ENCODE measurements around the gene TTLL11. TPM values are rescaled to one million over a fixed set of nuclear protein-coding genes. Genes with fewer than 3 reads are reported as not detected.

The TTLL11 gene
- total RNA-seq, 2 experiments from 2014 or later = 2.6 to 3.3 TPM

- peaks cover 13% of the 10 kb centered on the region for H3K4me1 Mint-ChIP-seq (ENCODE audit: low read depth)
- H3K27me3 Mint-ChIP-seq (ENCODE audit: low read depth) = no peaks in the 10 kb centered on the region
- POLR2A ChIA-PET = no interaction called here
- DNase-seq (no peak), ATAC-seq (no peak)
- no peaks in the 10 kb centered on the region for H3K9me3 Mint-ChIP-seq (ENCODE audit: insufficient read depth)
- H3K27ac Mint-ChIP-seq = no peak overlapping the region
- no peaks in the 10 kb centered on the region for H3K36me3 Mint-ChIP-seq (ENCODE audit: low read depth)
- CTCF ChIA-PET = no interaction called here
- no peak overlapping the region for H3K4me3 Mint-ChIP-seq
These were observed 130.7 kb downstream of the TTLL11 start for GRCh38 chr9:121962421-121962820.

GRCh38 chr9:121960665-121961064 is 132.4 kb downstream of the TTLL11 start:
- ChIA-PET CTCF (no interaction called here), POLR2A (no interaction called here)
- Mint-ChIP-seq H3K4me3 (no peak overlapping the region), H3K27me3 (ENCODE audit: low read depth) (no peaks in the 10 kb centered on the region), H3K4me1 (ENCODE audit: low read depth) (peaks cover 13% of the 10 kb centered on the region), H3K36me3 (ENCODE audit: low read depth) (no peaks in the 10 kb centered on the region), H3K9me3 (ENCODE audit: insufficient read depth) (no peaks in the 10 kb centered on the region), H3K27ac (no peak overlapping the region)
- DNase-seq = no peak
- ATAC-seq = no peak

DNA sequence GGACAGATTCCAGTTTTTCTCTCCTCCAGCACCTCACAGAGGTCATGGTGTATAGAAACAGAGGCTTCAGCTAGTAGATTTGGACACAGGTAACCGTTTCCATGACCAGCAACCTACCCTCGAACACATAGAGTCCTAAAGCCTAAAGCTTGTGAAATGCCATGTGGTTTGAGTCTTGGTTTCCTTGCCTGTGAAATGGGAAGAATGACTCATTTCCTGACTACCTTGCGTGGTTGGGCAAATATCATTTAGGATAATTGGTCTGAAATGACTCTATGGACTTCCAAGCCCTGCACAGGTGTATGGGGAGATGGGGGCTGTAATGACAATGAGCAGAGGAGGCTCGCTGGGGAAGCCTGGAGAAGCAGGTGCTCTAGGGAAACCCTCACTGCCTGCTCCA is 134.6 kb downstream of the TTLL11 start:
- ChIA-PET POLR2A (no interaction called here), CTCF (interaction anchor here (1.0 kb wide), 1 partner anchor 31 kb away, joined by 3 read pairs; no protein-coding TSS in a partner anchor)
- Mint-ChIP-seq H3K27ac (no peak overlapping the region), H3K4me3 (no peak overlapping the region), H3K36me3 (ENCODE audit: low read depth) (no peaks in the 10 kb centered on the region), H3K4me1 (ENCODE audit: low read depth) (peaks cover 13% of the 10 kb centered on the region), H3K9me3 (ENCODE audit: insufficient read depth) (no peaks in the 10 kb centered on the region), H3K27me3 (ENCODE audit: low read depth) (no peaks in the 10 kb centered on the region)
- ATAC-seq = no peak
- DNase-seq = no peak

DNA sequence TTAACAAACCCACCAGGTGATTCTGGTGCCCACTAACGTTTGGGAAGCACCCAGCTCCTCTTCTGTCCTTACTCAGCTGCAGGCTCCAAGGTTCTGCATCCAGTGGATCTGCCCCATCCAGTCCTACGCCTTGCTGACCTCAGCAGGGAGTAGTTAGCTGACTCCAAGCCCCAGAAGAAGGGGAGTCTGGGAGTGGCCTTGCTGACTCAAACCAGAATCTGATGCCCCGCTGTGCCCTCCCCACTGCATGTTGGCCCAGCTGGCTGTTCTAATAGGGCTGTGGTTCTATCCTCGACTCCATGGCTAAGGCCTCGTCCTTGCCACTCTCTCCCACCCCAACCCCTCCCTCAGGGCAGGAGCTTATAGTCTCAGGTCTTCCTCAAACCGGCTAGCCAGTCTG is 136.3 kb downstream of the TTLL11 start:
- POLR2A ChIA-PET = no interaction called here
- no peaks in the 10 kb centered on the region for H3K27me3 Mint-ChIP-seq (ENCODE audit: low read depth)
- peaks cover 13% of the 10 kb centered on the region for H3K4me1 Mint-ChIP-seq (ENCODE audit: low read depth)
- no peak overlapping the region for H3K27ac Mint-ChIP-seq
- no peak for DNase-seq
- CTCF ChIA-PET = no interaction called here
- H3K9me3 Mint-ChIP-seq (ENCODE audit: insufficient read depth) = no peaks in the 10 kb centered on the region
- no peak for ATAC-seq
- H3K4me3 Mint-ChIP-seq = no peak overlapping the region
- no peaks in the 10 kb centered on the region for H3K36me3 Mint-ChIP-seq (ENCODE audit: low read depth)

DNA sequence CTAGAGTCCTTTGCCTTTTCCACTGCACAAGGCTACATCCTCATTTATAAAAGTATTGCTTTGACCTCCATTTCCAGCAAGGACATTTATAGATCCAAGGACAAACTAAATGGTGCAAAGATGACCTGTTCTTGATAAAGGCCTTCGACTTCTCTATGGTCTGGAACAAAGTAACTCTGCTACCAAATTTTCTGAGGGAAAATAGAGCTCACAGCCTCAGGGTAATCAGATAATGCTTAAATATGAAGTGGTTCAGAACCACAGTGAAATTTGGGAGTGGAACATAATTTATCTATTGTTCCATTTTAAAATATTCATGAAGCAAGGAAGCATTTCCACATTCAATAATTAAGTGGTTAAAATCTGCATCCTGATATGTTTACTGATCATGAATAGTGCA is 137.5 kb downstream of the TTLL11 start:
- Mint-ChIP-seq H3K9me3 (ENCODE audit: insufficient read depth) (no peaks in the 10 kb centered on the region), H3K4me1 (ENCODE audit: low read depth) (peaks cover 13% of the 10 kb centered on the region), H3K36me3 (ENCODE audit: low read depth) (no peaks in the 10 kb centered on the region), H3K27me3 (ENCODE audit: low read depth) (no peaks in the 10 kb centered on the region), H3K4me3 (no peak overlapping the region), H3K27ac (no peak overlapping the region)
- CTCF ChIA-PET = no interaction called here
- DNase-seq (no peak), ATAC-seq (no peak)
- POLR2A ChIA-PET = no interaction called here

GRCh38 chr9:121954477-121955140 is 138.5 kb downstream of the TTLL11 start:
- no peaks in the 10 kb centered on the region for H3K27me3 Mint-ChIP-seq (ENCODE audit: low read depth)
- POLR2A ChIA-PET = no interaction called here

GRCh38 chr9:121952611-121953010 is 140.5 kb downstream of the TTLL11 start:
- CTCF ChIA-PET = no interaction called here
- Mint-ChIP-seq H3K9me3 (ENCODE audit: insufficient read depth) (no peaks in the 10 kb centered on the region), H3K27ac (no peak overlapping the region), H3K36me3 (ENCODE audit: low read depth) (no peaks in the 10 kb centered on the region), H3K4me3 (no peak overlapping the region), H3K4me1 (ENCODE audit: low read depth) (no peaks in the 10 kb centered on the region), H3K27me3 (ENCODE audit: low read depth) (no peaks in the 10 kb centered on the region)
- no peak for ATAC-seq
- POLR2A ChIA-PET = no interaction called here
- DNase-seq = no peak

More at GRCh38 chr9:121954477-121955140, 138.5 kb downstream of the TTLL11 start:
- DNase-seq (no peak), ATAC-seq (no peak)
- Mint-ChIP-seq H3K9me3 (ENCODE audit: insufficient read depth) (no peaks in the 10 kb centered on the region), H3K36me3 (ENCODE audit: low read depth) (no peaks in the 10 kb centered on the region), H3K4me1 (ENCODE audit: low read depth) (peaks cover 13% of the 10 kb centered on the region), H3K4me3 (no peak overlapping the region), H3K27ac (no peak overlapping the region)
- CTCF ChIA-PET = no interaction called here

- ATAC-seq (no peak), DNase-seq (no peak)
- H3K4me3 Mint-ChIP-seq = no peak overlapping the region
- H3K27ac Mint-ChIP-seq = no peak overlapping the region
- no peaks in the 10 kb centered on the region for H3K9me3 Mint-ChIP-seq (ENCODE audit: insufficient read depth)
- H3K27me3 Mint-ChIP-seq (ENCODE audit: low read depth) = no peaks in the 10 kb centered on the region
- no peaks in the 10 kb centered on the region for H3K36me3 Mint-ChIP-seq (ENCODE audit: low read depth)
- ChIA-PET CTCF (no interaction called here), POLR2A (no interaction called here)
- no peaks in the 10 kb centered on the region for H3K4me1 Mint-ChIP-seq (ENCODE audit: low read depth)
These were observed 142.2 kb downstream of the TTLL11 start for GRCh38 chr9:121950866-121951265.

- Mint-ChIP-seq H3K27ac (no peak overlapping the region), H3K27me3 (ENCODE audit: low read depth) (no peaks in the 10 kb centered on the region), H3K4me1 (ENCODE audit: low read depth) (no peaks in the 10 kb centered on the region), H3K36me3 (ENCODE audit: low read depth) (no peaks in the 10 kb centered on the region), H3K4me3 (no peak overlapping the region), H3K9me3 (ENCODE audit: insufficient read depth) (no peaks in the 10 kb centered on the region)
- ChIA-PET POLR2A (no interaction called here), CTCF (no interaction called here)
- no peak for ATAC-seq
- no peak for DNase-seq
These were observed 142.7 kb downstream of the TTLL11 start for GRCh38 chr9:121950441-121950840.

DNA sequence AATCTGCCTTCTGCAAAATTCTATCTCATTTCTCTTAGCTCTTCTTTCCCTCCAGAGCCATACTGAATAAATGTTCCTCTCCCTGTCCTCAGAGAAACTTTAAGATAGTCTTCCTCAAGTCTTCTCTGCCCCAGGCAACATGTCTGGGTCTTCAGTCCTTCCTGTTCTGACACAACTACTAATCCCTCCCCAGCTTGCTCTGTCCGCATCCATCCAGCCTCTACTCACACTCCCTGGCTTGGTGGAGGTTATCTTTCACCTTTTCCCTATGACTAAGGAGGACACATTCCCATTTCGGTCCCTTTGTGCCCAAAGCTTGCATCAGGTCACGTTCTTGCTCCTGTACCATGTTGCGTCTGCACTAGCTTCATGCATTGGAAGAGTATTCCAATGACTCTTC is 143.3 kb downstream of the TTLL11 start:
- Mint-ChIP-seq H3K27ac (no peak overlapping the region), H3K4me3 (no peak overlapping the region), H3K27me3 (ENCODE audit: low read depth) (no peaks in the 10 kb centered on the region), H3K4me1 (ENCODE audit: low read depth) (no peaks in the 10 kb centered on the region), H3K36me3 (ENCODE audit: low read depth) (no peaks in the 10 kb centered on the region), H3K9me3 (ENCODE audit: insufficient read depth) (no peaks in the 10 kb centered on the region)
- CTCF ChIA-PET = no interaction called here
- POLR2A ChIA-PET = no interaction called here
- ATAC-seq = no peak
- no peak for DNase-seq

GRCh38 chr9:121949364-121949763 is 143.7 kb downstream of the TTLL11 start:
- Mint-ChIP-seq H3K9me3 (ENCODE audit: insufficient read depth) (no peaks in the 10 kb centered on the region), H3K27me3 (ENCODE audit: low read depth) (no peaks in the 10 kb centered on the region), H3K36me3 (ENCODE audit: low read depth) (no peaks in the 10 kb centered on the region), H3K4me3 (no peak overlapping the region), H3K4me1 (ENCODE audit: low read depth) (no peaks in the 10 kb centered on the region), H3K27ac (no peak overlapping the region)
- ATAC-seq (no peak), DNase-seq (no peak)
- POLR2A ChIA-PET = no interaction called here
- CTCF ChIA-PET = no interaction called here

DNA sequence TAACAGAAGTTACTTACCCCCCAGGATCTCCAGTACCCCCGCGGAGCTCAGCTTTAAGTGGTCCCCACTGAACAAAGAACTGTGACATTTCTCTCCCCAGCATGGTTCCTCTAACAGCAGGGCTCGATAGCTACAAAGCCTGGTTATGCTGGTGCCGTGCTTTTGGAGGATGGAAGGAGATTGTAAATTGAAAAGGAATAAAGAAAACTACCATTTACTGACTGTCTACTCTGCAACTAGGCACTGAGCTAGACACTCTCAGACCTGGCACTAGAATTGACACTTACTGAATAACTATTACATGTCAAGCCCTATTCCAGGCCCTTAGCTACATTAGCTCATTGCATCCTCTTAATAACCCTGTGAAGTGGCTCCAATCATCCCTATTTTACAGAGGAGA is 145.3 kb downstream of the TTLL11 start:
- H3K36me3 Mint-ChIP-seq (ENCODE audit: low read depth) = no peaks in the 10 kb centered on the region
- POLR2A ChIA-PET = no interaction called here

GRCh38 chr9:121946465-121946864 is 146.6 kb downstream of the TTLL11 start:
- no peaks in the 10 kb centered on the region for H3K36me3 Mint-ChIP-seq (ENCODE audit: low read depth)
- H3K4me1 Mint-ChIP-seq (ENCODE audit: low read depth) = no peaks in the 10 kb centered on the region
- DNase-seq (no peak), ATAC-seq (no peak)
- H3K9me3 Mint-ChIP-seq (ENCODE audit: insufficient read depth) = no peaks in the 10 kb centered on the region
- ChIA-PET POLR2A (no interaction called here), CTCF (interaction anchor here (1.0 kb wide), 1 partner anchor 11 kb away, joined by 3 read pairs; no protein-coding TSS in a partner anchor)
- H3K27ac Mint-ChIP-seq = no peak overlapping the region
- no peaks in the 10 kb centered on the region for H3K27me3 Mint-ChIP-seq (ENCODE audit: low read depth)
- no peak overlapping the region for H3K4me3 Mint-ChIP-seq

More for the DNA sequence above, 145.3 kb downstream of the TTLL11 start:
- no peak for DNase-seq
- Mint-ChIP-seq H3K4me1 (ENCODE audit: low read depth) (no peaks in the 10 kb centered on the region), H3K4me3 (no peak overlapping the region), H3K27ac (no peak overlapping the region), H3K9me3 (ENCODE audit: insufficient read depth) (no peaks in the 10 kb centered on the region), H3K27me3 (ENCODE audit: low read depth) (no peaks in the 10 kb centered on the region)
- CTCF ChIA-PET = no interaction called here
- ATAC-seq = no peak
